ENCODE measurements around the gene NDUFS6.

NDUFS6 gene

GRCh38 chr5:1801222-1801966 lies at the start of gene NDUFS6 (continued):
- TF ChIP-seq ZNF175 (tag by site-specific recombination; IDR thresholded peaks at IDR 0.05) (no peak), ZNF112 (tag by site-specific recombination; IDR thresholded peaks at IDR 0.05) (no peak), PBX3 (CRISPR knock-in tag; IDR thresholded peaks at IDR 0.05) (peak; percentile 77; the same call in 1 of the 2 replicates), YY2 (tag by site-specific recombination; IDR thresholded peaks at IDR 0.05) (peak; percentile 98), ZBTB11 (tag by site-specific recombination; conservative IDR thresholded peaks at IDR 0.05; ENCODE audit: low read depth) (no peak), OVOL3 (tag by site-specific recombination; IDR thresholded peaks at IDR 0.05) (peak; percentile 17; the same call in 1 of the 2 replicates), AEBP2 (tag by site-specific recombination; IDR thresholded peaks at IDR 0.05; ENCODE audit: borderline replicate concordance) (no peak), ZNF350 (tag by site-specific recombination; IDR thresholded peaks at IDR 0.05) (no peak), ZBTB8A (tag by site-specific recombination; IDR thresholded peaks at IDR 0.05) (no peak; the same call in 1 of the 2 replicates), ZNF391 (tag by site-specific recombination; IDR thresholded peaks at IDR 0.05; ENCODE audit: borderline replicate concordance, low read depth) (peak; percentile 77; the same call in 1 of the 2 replicates), ZBTB10 (tag by site-specific recombination; IDR thresholded peaks at IDR 0.05) (peak; percentile 90), ZNF670 (tag by site-specific recombination; IDR thresholded peaks at IDR 0.05; ENCODE audit: low read depth) (no peak), ZBTB20 (tag by site-specific recombination; IDR thresholded peaks at IDR 0.05) (peak; percentile 84; the same call in 1 of the 2 replicates), ZBTB49 (tag by site-specific recombination; IDR thresholded peaks at IDR 0.05; ENCODE audit: low read depth) (no peak), ZNF530 (tag by site-specific recombination; IDR thresholded peaks at IDR 0.05; ENCODE audit: low read depth) (no peak), GLI2 (tag by site-specific recombination; IDR thresholded peaks at IDR 0.05; ENCODE audit: borderline replicate concordance, low read depth) (no peak)
- TF ChIP-seq, protein P1, sequence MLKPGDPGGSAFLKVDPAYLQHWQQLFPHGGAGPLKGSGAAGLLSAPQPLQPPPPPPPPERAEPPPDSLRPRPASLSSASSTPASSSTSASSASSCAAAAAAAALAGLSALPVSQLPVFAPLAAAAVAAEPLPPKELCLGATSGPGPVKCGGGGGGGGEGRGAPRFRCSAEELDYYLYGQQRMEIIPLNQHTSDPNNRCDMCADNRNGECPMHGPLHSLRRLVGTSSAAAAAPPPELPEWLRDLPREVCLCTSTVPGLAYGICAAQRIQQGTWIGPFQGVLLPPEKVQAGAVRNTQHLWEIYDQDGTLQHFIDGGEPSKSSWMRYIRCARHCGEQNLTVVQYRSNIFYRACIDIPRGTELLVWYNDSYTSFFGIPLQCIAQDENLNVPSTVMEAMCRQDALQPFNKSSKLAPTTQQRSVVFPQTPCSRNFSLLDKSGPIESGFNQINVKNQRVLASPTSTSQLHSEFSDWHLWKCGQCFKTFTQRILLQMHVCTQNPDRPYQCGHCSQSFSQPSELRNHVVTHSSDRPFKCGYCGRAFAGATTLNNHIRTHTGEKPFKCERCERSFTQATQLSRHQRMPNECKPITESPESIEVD (tag by site-specific recombination; IDR thresholded peaks at IDR 0.05) = no peak
- TF ChIP-seq, protein P2, sequence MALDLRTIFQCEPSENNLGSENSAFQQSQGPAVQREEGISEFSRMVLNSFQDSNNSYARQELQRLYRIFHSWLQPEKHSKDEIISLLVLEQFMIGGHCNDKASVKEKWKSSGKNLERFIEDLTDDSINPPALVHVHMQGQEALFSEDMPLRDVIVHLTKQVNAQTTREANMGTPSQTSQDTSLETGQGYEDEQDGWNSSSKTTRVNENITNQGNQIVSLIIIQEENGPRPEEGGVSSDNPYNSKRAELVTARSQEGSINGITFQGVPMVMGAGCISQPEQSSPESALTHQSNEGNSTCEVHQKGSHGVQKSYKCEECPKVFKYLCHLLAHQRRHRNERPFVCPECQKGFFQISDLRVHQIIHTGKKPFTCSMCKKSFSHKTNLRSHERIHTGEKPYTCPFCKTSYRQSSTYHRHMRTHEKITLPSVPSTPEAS (tag by site-specific recombination; IDR thresholded peaks at IDR 0.05) = no peak; the same call in 1 of the 2 replicates
- TF ChIP-seq, protein P3, sequence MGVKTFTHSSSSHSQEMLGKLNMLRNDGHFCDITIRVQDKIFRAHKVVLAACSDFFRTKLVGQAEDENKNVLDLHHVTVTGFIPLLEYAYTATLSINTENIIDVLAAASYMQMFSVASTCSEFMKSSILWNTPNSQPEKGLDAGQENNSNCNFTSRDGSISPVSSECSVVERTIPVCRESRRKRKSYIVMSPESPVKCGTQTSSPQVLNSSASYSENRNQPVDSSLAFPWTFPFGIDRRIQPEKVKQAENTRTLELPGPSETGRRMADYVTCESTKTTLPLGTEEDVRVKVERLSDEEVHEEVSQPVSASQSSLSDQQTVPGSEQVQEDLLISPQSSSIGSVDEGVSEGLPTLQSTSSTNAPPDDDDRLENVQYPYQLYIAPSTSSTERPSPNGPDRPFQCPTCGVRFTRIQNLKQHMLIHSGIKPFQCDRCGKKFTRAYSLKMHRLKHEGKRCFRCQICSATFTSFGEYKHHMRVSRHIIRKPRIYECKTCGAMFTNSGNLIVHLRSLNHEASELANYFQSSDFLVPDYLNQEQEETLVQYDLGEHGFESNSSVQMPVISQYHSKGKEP (tag by site-specific recombination; IDR thresholded peaks at IDR 0.05) = no peak
